ENCODE results near the gene CMYA5.
"Not testable (repeated sequence)": the region's sequence is repeated elsewhere in the genome, so short reads cannot be mapped to it uniquely, and the experiment has no call there.

CMYA5 gene

GRCh38 chr5:79666758-79667157 lies 22.9 kb upstream of the CMYA5 start:
- DNase-seq (ENCODE audit: low read depth) = no peak
- TF ChIP-seq CTCF (IDR thresholded peaks at IDR 0.05; ENCODE audit: low read length, missing control alignments) = no peak
- H3K4me3 ChIP-seq (replicated peaks; ENCODE audit: low read depth, low read length) = no peak overlapping the region

GRCh38 chr5:79672392-79672791 lies 17.2 kb upstream of the CMYA5 start:
- DNase-seq (ENCODE audit: low read depth) = no peak
- no peak for TF ChIP-seq CTCF (IDR thresholded peaks at IDR 0.05; ENCODE audit: low read length, missing control alignments)

GRCh38 chr5:79676354-79676753 lies 13.3 kb upstream of the CMYA5 start:
- DNase-seq (ENCODE audit: low read depth) = peak; percentile 13
- H3K4me3 ChIP-seq (replicated peaks; ENCODE audit: low read depth, low read length) = not testable (repeated sequence)

More at GRCh38 chr5:79672392-79672791, 17.2 kb upstream of the CMYA5 start:
- no peak overlapping the region for H3K4me3 ChIP-seq (replicated peaks; ENCODE audit: low read depth, low read length)

GRCh38 chr5:79682102-79682501 lies 7.5 kb upstream of the CMYA5 start:
- not testable (repeated sequence) for H3K4me3 ChIP-seq (replicated peaks; ENCODE audit: low read depth, low read length); DNase-seq (ENCODE audit: low read depth)

- H3K4me3 ChIP-seq (replicated peaks; ENCODE audit: low read depth, low read length) = no peak overlapping the region
- DNase-seq (ENCODE audit: low read depth) = no peak
- TF ChIP-seq CTCF (IDR thresholded peaks at IDR 0.05; ENCODE audit: low read length, missing control alignments) = no peak
These were observed 4.9 kb upstream of the CMYA5 start for GRCh38 chr5:79684782-79685181.

- H3K4me3 ChIP-seq (replicated peaks; ENCODE audit: low read depth, low read length) = no peak overlapping the region
- DNase-seq (ENCODE audit: low read depth) = no peak
- no peak for TF ChIP-seq CTCF (IDR thresholded peaks at IDR 0.05; ENCODE audit: low read length, missing control alignments)
These were observed 4.0 kb upstream of the CMYA5 start for GRCh38 chr5:79685627-79686026.

GRCh38 chr5:79686799-79687198 lies 2.8 kb upstream of the CMYA5 start:
- TF ChIP-seq CTCF (IDR thresholded peaks at IDR 0.05; ENCODE audit: low read length, missing control alignments) = no peak
- no peak for DNase-seq (ENCODE audit: low read depth)
- H3K4me3 ChIP-seq (replicated peaks; ENCODE audit: low read depth, low read length) = no peak overlapping the region

- no peak for DNase-seq (ENCODE audit: low read depth)
- no peak overlapping the region for H3K4me3 ChIP-seq (replicated peaks; ENCODE audit: low read depth, low read length)
- no peak for TF ChIP-seq CTCF (IDR thresholded peaks at IDR 0.05; ENCODE audit: low read length, missing control alignments)
These were observed 1.7 kb upstream of the CMYA5 start for GRCh38 chr5:79687889-79688288.

Data from fibroblast of pulmonary artery (primary cell).